Activated CD4-positive, alpha-beta T cell treated with anti-CD3 and anti-CD28 coated beads for 36 hours (primary cell): ENCODE measurements around the gene PCDHGA10. TPM values are rescaled to one million over a fixed set of nuclear protein-coding genes. Genes with fewer than 3 reads are reported as not detected.
A peak's percentile ranks its signal among the peaks of the same experiment; 100 is the strongest.

Experiments used
- ATAC-seq: fragments of 200-7000 bp; cut with Tn5 transposase; one replicate; pipeline ENCODE4 v1.10.0; 2021; ENCODE audit warnings: mild to moderate bottlenecking, moderate library complexity
- CTCF ChIA-PET: fragments of 350-600 bp; sonication (Branson Sonifier 250); formaldehyde crosslinking; loops from one replicate; lab custom pipeline; 2021; ENCODE audit warnings: antibody characterized with exemption; lab: Charles Lee
- POLR2A ChIA-PET: fragments of 350-600 bp; sonication (Branson Sonifier 250); formaldehyde crosslinking; loops from one replicate; lab custom pipeline; 2021; ENCODE audit warnings: antibody characterized with exemption, inconsistent platforms; lab: Charles Lee
- DNase-seq: peaks from one replicate; pipeline ENCODE4 v3.0.0-alpha.2; 2020
- H3K27ac Mint-ChIP-seq: one replicate; pipeline ENCODE4 v1.8.0; 2021; ENCODE audit warnings: mixed read lengths
- H3K27me3 Mint-ChIP-seq: one replicate; pipeline ENCODE4 v1.8.0; 2021; ENCODE audit warnings: mixed read lengths
- H3K36me3 Mint-ChIP-seq: one replicate; pipeline ENCODE4 v1.8.0; 2021; ENCODE audit warnings: low read depth, mixed read lengths
- H3K4me1 Mint-ChIP-seq: one replicate; pipeline ENCODE4 v1.8.0; 2021; ENCODE audit warnings: mixed read lengths
- H3K4me3 Mint-ChIP-seq: one replicate; pipeline ENCODE4 v1.8.0; 2021; ENCODE audit warnings: mild to moderate bottlenecking, moderate library complexity, mixed read lengths
- H3K9me3 Mint-ChIP-seq: one replicate; pipeline ENCODE4 v1.8.0; 2021; ENCODE audit warnings: low read depth, mixed read lengths
- intact Hi-C, 2 experiments: fragments of 100-400 bp; cut with DNase I in 1 of 2; cut with micrococcal nuclease in 1 of 2; formaldehyde crosslinking; loops; one replicate each; pipeline versions ENCODE4 v1.14.2 to v1.15.1; 2022 to 2024; cut with DNase I, micrococcal nuclease
- total RNA-seq, 2 experiments: library from RNA; stranded (reverse); gene quantifications; one replicate each; pipeline ENCODE4 v1.2.3, GENCODE V29; 2021

Gene PCDHGA10
- total RNA-seq: under 1 TPM in 1 of 2 experiments, not detected in 1; 0.07 TPM

DNA sequence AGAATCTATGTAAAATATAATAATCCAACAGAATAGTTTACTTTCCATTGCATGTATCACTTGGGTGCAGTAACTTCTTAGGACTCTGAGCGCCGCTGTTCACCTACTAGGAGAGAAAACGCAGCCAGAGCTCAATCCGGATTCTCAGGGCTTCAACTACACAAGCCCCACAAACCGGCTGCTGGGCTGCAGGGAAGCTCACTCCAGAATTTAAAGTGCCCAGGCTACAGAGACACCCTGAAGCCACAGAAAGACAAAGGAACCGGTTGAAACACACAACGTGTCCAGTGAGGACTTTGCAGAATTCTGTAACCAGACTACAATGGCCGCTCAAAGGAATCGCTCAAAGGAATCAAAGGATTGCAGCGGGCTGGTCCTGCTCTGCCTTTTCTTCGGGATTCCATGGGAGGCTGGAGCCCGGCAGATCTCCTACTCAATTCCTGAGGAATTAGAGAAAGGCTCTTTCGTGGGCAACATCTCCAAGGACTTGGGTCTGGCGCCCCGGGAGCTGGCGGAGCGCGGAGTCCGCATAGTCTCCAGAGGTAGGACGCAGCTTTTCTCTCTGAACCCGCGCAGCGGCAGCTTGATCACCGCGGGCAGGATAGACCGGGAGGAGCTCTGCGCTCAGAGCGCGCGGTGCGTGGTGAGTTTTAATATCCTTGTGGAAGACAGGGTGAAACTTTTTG, at the start of gene PCDHGA10:
PCDHGA10 (plus strand) TSS at position 134 of the 686 bp plus-strand sequence; CDS start at position 323, 189 bp downstream.
- Mint-ChIP-seq H3K4me3 (peak within 1 kb of the TSS; percentile 62), H3K27me3 (peaks cover 63% of the 10 kb centered on the region), H3K4me1 (peaks cover 10% of the 10 kb centered on the region), H3K27ac (no peak within 1 kb of the TSS), H3K36me3 (peaks cover 23% of the 10 kb centered on the region), H3K9me3 (peaks cover 15% of the 10 kb centered on the region)
- ChIA-PET POLR2A (no interaction called here), CTCF (interaction anchor here (0.6 to 3.8 kb wide), 33 partner anchors 8 to 200 kb away, joined by 3 to 46 read pairs (median 6); partner anchors contain the start of genes PCDHB13, PCDHGA11, PCDHGA12 and PCDHGA3)
- intact Hi-C loops: loop anchor here (1.0 to 2.0 kb wide), 5 partner anchors 99 to 152 kb away; no protein-coding TSS in a partner anchor
- peak; percentile 76 for ATAC-seq
- DNase-seq: peak; percentile 74

GRCh38 chr5:141363952-141364660, 48.7 kb upstream of the PCDHGA10 start, which contains the start of gene PCDHGA5:
Gene PCDHGA5, plus strand, starts transcription at chr5:141364162. Its CDS starts 169 bp downstream, at chr5:141364331.
- DNase-seq (no peak), ATAC-seq (no peak)
- ChIA-PET CTCF (interaction anchor here (0.6 to 1.7 kb wide), 7 partner anchors 9 to 188 kb away, joined by 3 to 4 read pairs (median 3); partner anchors contain the start of genes PCDHGA2, PCDHGA4 and PCDHGB6), POLR2A (no interaction called here)
- intact Hi-C loops: loop anchor here (5.0 to 10.0 kb wide), 5 partner anchors 119 to 569 kb away; partner anchors contain the start of genes PCDHA12 (in 1 of the 2), PCDHA2 (in 1 of the 2), PCDHA8 (in 1 of the 2) and PCDHA9 (in 1 of the 2)
- peaks cover 40% of the 10 kb centered on the region for H3K9me3 Mint-ChIP-seq
- H3K4me3 Mint-ChIP-seq: no peak within 1 kb of the TSS
- no peak within 1 kb of the TSS for H3K27ac Mint-ChIP-seq
- peaks cover 38% of the 10 kb centered on the region for H3K36me3 Mint-ChIP-seq
- H3K27me3 Mint-ChIP-seq: peaks cover 71% of the 10 kb centered on the region
- peaks cover 2% of the 10 kb centered on the region for H3K4me1 Mint-ChIP-seq

- ATAC-seq (no peak), DNase-seq (no peak)
- Mint-ChIP-seq H3K4me1 (peaks cover 3% of the 10 kb centered on the region), H3K27me3 (peaks cover 69% of the 10 kb centered on the region), H3K9me3 (peaks cover 28% of the 10 kb centered on the region), H3K36me3 (peaks cover 38% of the 10 kb centered on the region), H3K27ac (no peak overlapping the region), H3K4me3 (no peak overlapping the region)
- POLR2A ChIA-PET: no interaction called here
- CTCF ChIA-PET: no interaction called here
- intact Hi-C loops: loop anchor here (10.0 kb wide), 4 partner anchors 121 to 571 kb away; partner anchors contain the start of genes PCDHA12 (in 1 of the 2), PCDHA2 (in 1 of the 2), PCDHA8 (in 1 of the 2) and PCDHA9 (in 1 of the 2)
Measured at GRCh38 chr5:141366016-141366896, 46.5 kb upstream of the PCDHGA10 start.

- POLR2A ChIA-PET: interaction anchor here (0.6 kb wide), 1 partner anchor 50 kb away, joined by 4 read pairs; no protein-coding TSS in a partner anchor
- DNase-seq (peak; percentile 63), ATAC-seq (peak; percentile 76)
- CTCF ChIA-PET: interaction anchor here (0.6 to 3.0 kb wide), 19 partner anchors 9 to 235 kb away, joined by 3 to 15 read pairs (median 5); partner anchors contain the start of genes PCDHB15, PCDHB5, PCDHGA1 and PCDHGA10
- Mint-ChIP-seq H3K36me3 (peaks cover 34% of the 10 kb centered on the region), H3K9me3 (peaks cover 30% of the 10 kb centered on the region), H3K4me1 (peaks cover 3% of the 10 kb centered on the region), H3K27ac (no peak within 1 kb of the TSS), H3K27me3 (peaks cover 61% of the 10 kb centered on the region), H3K4me3 (peak within 1 kb of the TSS; percentile 52)
- intact Hi-C loops: loop anchor here (5.0 to 10.0 kb wide), 6 partner anchors 37 to 578 kb away; partner anchors contain the start of genes PCDHA2 (in 2 of the 2), PCDHGB6 (in 2 of the 2), PCDHA12 (in 1 of the 2) and PCDHA8 (in 1 of the 2)
Measured at GRCh38 chr5:141369994-141370848, 42.6 kb upstream of the PCDHGA10 start, which contains the start of gene PCDHGB3. Gene PCDHGB3, plus strand, starts transcription at chr5:141370242. Its CDS starts 153 bp downstream, at chr5:141370395.

DNA sequence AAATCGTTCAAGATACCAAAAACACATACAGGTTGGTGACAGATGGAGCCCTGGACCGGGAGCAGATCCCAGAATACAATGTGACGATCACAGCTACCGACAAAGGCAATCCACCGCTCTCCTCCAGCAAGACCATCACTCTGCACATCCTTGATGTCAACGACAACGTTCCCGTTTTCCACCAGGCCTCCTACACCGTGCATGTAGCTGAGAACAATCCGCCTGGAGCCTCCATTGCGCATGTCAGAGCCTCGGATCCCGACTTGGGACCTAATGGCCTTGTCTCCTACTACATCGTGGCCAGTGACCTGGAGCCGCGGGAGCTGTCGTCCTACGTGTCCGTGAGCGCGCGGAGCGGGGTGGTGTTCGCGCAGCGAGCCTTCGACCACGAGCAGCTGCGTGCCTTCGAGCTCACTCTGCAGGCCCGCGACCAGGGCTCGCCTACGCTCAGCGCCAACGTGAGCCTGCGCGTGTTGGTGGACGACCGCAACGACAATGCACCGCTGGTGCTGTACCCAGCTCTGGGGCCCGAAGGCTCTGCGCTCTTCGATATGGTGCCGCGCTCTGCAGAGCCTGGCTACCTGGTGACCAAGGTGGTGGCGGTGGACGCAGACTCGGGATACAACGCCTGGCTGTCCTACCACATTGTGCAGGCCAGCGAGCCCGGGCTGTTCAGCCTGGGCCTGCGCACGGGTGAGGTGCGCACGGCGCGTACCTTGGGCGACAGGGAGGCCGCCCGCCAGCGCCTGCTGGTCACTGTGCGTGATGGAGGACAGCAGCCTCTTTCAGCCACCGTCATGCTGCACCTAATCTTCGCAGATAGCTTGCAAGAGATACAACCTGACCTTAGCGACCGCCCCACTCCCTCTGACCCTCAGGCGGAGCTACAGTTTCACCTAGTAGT, 41.0 kb upstream of the PCDHGA10 start:
- Mint-ChIP-seq H3K36me3 (peaks cover 25% of the 10 kb centered on the region), H3K4me3 (no peak overlapping the region), H3K9me3 (peaks cover 32% of the 10 kb centered on the region), H3K27me3 (peaks cover 58% of the 10 kb centered on the region), H3K27ac (no peak overlapping the region), H3K4me1 (peaks cover 3% of the 10 kb centered on the region)
- POLR2A ChIA-PET: no interaction called here
- no peak for DNase-seq
- CTCF ChIA-PET: interaction anchor here (1.0 to 3.0 kb wide), 4 partner anchors 41 to 149 kb away, joined by 3 to 15 read pairs (median 7); partner anchors contain the start of genes PCDHB14, PCDHB15, PCDHGA10 and PCDHGA11
- intact Hi-C loops: loop anchor here (5.0 kb wide), 2 partner anchors 35 to 580 kb away; partner anchors contain the start of genes PCDHGB6 (in 2 of the 2) and PCDHA2 (in 1 of the 2)
- no peak for ATAC-seq

- ChIA-PET CTCF (interaction anchor here (0.9 to 2.0 kb wide), 4 partner anchors 10 to 183 kb away, joined by 3 to 10 read pairs (median 5); partner anchors contain the start of genes PCDHGA10 and PCDHGA5), POLR2A (interaction anchor here (0.6 kb wide), 1 partner anchor 47 kb away, joined by 4 read pairs; the partner anchor contains the start of gene PCDHGA11)
- Mint-ChIP-seq H3K4me1 (peaks cover 3% of the 10 kb centered on the region), H3K4me3 (no peak within 1 kb of the TSS), H3K9me3 (peaks cover 39% of the 10 kb centered on the region), H3K27ac (no peak within 1 kb of the TSS), H3K36me3 (peaks cover 26% of the 10 kb centered on the region), H3K27me3 (peaks cover 56% of the 10 kb centered on the region)
- intact Hi-C loops: loop anchor here (5.0 kb wide), 2 partner anchors 34 to 581 kb away; partner anchors contain the start of genes PCDHGB6 (in 2 of the 2) and PCDHA2 (in 1 of the 2)
- no peak for ATAC-seq
- DNase-seq: no peak
Measured at GRCh38 chr5:141373673-141374317, 39.0 kb upstream of the PCDHGA10 start, which contains the start of gene PCDHGA6. Gene PCDHGA6, plus strand, starts transcription at chr5:141373891. Its CDS starts 193 bp downstream, at chr5:141374084.

- ChIA-PET CTCF (interaction anchor here (0.9 to 2.0 kb wide), 4 partner anchors 10 to 183 kb away, joined by 3 to 10 read pairs (median 5); partner anchors contain the start of genes PCDHGA10 and PCDHGA5), POLR2A (interaction anchor here (0.6 kb wide), 1 partner anchor 46 kb away, joined by 4 read pairs; the partner anchor contains the start of gene PCDHGA11)
- H3K4me3 Mint-ChIP-seq: no peak overlapping the region
- peaks cover 55% of the 10 kb centered on the region for H3K27me3 Mint-ChIP-seq
- no peak for ATAC-seq
- peaks cover 40% of the 10 kb centered on the region for H3K9me3 Mint-ChIP-seq
- intact Hi-C loops: loop anchor here (5.0 kb wide), 2 partner anchors 33 to 582 kb away; partner anchors contain the start of genes PCDHGB6 (in 2 of the 2) and PCDHA2 (in 1 of the 2)
- no peak for DNase-seq
- peaks cover 3% of the 10 kb centered on the region for H3K4me1 Mint-ChIP-seq
- H3K36me3 Mint-ChIP-seq: peaks cover 26% of the 10 kb centered on the region
- H3K27ac Mint-ChIP-seq: no peak overlapping the region
Measured at GRCh38 chr5:141374627-141375026, 38.2 kb upstream of the PCDHGA10 start.
